Astrocyte of the hippocampus (primary cell): Measurements from ENCODE around the gene HSPBP1.
A peak's percentile ranks its signal among the peaks of the same experiment; 100 is the strongest.

Source experiments
- DNase-seq: peaks from one replicate; pipeline ENCODE4 v3.0.0; 2011; ENCODE audit warnings: low read depth, low spot score

HSPBP1 gene

GRCh38 chr19:55275851-55276719, 3.8 kb downstream of the HSPBP1 start:
- DNase-seq = no peak

GRCh38 chr19:55273978-55274707, 5.8 kb downstream of the HSPBP1 start:
- no peak for DNase-seq

- no peak for DNase-seq
Measured at GRCh38 chr19:55272142-55272541, 7.8 kb downstream of the HSPBP1 start.

- no peak for DNase-seq
Measured at GRCh38 chr19:55270172-55270942, 9.6 kb downstream of the HSPBP1 start.

- DNase-seq = no peak
Measured at GRCh38 chr19:55269299-55269698, 10.6 kb downstream of the HSPBP1 start.

DNA sequence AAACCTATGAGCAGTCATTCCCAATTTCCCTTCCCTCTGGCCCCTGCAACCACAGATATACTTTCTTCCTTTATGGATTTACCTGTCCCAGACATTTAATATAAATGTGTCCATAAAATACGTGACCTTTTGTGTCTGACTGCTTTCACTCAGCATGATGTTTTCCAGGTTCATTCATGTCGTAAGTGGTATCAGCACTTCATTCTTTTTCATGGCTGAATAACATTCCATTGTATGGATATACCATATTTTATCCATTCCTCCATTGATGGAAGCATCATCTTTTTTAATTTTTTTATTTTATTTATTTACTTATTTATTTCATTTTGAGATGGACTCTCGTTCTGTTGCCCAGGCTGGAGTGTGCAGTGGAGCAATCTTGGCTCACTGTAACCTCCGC, 13.1 kb downstream of the HSPBP1 start:
- DNase-seq = no peak

DNA sequence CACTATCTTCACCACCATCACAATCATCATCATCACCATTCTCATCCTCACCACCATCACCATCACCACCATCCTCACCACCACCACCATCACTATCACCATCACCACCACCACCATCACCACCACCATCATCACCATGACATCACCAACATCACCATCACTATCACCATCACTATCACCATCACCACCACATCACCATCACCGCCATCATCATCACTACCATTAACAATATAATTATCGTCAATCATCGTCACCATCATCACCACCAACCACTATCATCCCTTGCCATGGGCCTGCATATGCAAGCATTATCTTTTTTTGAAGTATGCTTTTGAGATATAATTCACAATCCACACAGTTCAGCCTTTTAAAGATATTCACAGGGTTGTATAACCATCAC, 13.5 kb downstream of the HSPBP1 start:
- DNase-seq = no peak

DNA sequence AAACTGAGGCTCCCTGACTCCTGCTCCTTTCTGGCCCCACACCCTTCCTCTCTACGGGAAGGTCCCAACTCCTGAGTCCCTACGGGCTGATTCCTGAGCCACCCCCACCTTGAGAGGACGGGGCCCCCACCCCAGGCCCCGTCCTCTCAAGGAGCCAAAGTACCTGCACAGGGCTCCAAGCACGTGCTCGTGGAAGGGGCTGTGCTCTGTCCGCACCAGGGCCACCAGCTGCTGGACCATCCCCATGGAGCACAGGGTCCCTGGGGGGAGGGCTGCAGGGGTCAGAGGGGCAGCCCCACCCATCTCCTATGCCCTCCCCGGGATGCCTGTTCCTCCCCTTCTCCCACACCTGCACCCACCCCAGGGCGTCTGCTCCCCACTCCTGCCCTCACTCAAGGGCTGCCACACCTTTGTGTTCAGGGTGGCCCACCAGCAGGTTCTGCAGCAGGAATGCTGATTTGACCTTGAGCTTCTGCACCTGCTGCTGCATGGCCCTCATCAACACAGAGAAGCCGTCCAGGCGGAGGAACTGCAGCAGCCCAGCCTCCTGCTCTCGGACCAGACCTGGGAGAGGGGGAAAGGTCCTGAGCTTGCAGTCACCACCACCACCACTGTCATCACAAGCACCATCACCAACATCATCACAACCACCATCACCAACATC, 14.1 kb downstream of the HSPBP1 start:
- DNase-seq = no peak

DNA sequence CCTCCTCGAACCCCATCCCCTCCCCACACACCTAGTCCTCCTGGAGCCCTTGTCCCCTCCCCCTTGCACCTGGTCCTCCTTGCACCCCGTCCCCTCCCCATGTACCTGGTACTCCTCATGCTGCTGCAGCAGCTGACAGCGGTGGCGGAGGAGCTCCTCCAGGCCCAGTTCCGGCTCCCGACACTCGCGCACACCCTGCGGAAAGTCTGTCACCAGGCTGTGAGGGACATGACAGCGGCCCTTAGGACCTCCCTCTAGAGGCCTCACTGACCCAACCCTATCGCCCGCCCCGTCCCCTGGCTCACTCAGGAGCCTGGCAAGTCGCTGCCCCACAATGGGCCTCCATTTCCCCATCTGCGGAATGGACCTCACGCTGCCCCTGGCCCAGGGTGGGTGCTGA, 14.7 kb downstream of the HSPBP1 start:
- no peak for DNase-seq

DNA sequence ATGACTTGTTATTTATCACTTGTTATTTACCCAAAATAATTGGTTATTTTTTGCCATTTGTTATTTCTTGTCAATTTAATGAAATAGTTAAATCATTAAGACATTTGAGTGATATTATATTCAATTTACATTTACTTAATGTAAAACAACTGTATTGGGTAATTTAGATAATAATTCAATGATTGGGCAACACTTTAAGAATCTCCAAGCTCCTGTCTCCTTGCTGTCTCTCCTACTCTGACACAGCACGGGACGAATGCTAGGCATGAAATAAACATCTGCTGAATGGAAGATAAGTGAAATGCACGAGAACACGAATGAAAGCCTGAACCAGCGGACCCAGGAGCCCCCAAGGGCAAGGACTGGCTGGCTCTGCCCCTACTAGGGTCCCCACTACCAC, 15.4 kb downstream of the HSPBP1 start:
- no peak for DNase-seq

- DNase-seq = no peak
Measured at GRCh38 chr19:55262359-55262758, 17.6 kb downstream of the HSPBP1 start.

- no peak for DNase-seq
Measured at GRCh38 chr19:55261671-55262126, 18.2 kb downstream of the HSPBP1 start.

DNA sequence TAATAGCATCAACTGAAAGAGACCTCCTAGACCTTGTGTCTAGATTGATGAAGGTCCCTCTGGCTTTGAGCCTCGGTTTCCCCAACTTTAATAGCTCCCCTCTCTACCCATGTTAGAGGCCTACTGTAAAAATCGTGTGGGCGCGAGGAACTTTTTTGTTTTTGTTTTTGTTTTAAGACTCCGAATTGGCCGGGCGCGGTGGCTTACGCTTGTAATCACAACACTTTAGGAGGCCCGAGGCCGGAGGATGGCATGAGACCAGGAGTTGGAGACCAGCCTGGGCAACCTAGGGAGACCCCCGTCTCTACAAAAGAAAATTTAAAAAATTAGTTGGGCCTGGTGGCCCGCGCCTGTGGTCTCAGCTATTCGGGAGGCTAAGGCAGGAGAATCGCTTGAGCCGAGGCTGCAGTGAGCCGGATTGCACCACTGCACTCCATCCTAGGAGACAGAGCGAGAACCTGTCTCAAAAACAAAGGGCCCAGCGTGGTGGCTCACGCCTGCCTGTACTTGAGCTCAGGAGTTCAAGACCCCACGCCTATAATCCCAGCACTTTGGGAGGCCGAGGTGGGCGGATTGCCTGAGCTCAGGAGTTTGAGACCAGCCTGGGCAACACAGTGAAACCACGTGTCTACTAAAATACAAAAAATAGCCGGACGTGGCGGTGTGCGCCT, 20.2 kb downstream of the HSPBP1 start:
- no peak for DNase-seq

DNA sequence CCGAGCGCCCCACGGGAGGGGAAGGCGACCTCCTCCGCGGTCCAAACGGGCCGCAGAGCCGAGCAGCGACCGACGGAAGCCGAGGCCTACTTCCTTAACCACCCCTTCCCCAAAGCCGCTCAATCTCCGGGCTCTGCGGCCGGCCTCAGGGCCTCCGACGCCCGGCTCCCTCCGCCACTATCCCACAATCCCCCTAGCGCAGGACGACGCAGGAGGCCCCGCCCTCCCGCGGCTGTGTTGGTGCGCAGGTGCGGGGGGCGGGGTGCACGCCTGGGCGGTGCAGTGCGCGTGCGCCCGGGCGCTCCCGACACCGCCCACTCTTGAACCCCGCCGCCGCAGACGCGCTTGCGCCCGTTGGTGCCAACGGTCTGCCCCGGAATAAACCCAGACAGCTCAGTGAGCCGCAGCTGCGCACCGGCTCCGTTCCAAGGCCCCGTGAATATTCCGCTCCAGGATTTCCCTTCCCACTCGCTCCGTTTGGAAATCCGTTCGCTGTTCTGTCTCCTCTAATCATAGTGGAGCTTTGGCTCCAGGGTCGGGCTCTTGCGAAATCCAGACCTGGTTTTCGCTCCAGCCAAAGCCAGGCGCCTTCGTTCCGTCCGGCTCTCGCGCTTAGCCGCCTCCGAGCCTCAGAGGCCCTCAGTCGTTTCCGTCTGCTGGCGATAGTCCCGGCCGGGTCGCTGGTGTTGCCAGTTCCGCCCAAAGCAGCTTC, 20.9 kb downstream of the HSPBP1 start, which contains the start of gene PPP6R1:
Gene PPP6R1 (minus strand): TSS at position 190 of the 712 bp plus-strand sequence. CDS start 11,914 bp downstream, outside the sequence.
- DNase-seq = peak; percentile 100

DNA sequence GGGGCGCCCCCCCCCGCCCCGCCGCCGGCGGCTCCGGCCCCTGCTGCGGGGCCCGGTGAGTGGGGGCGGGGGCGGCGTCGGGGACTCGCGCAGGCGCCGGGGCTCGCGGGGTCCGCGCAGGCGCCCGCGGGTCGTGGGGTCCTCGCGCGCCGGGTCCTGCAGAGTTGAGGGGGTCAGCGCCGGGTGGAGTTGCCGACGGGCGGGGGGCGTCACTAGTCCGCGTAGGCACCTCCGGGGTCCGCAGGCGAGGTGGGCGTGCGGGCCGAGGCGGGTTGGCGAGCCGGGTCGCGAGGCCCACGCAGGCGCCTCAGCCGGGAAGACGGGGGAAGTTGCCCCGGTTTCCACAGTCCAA, 21.5 kb downstream of the HSPBP1 start:
- no peak for DNase-seq

DNA sequence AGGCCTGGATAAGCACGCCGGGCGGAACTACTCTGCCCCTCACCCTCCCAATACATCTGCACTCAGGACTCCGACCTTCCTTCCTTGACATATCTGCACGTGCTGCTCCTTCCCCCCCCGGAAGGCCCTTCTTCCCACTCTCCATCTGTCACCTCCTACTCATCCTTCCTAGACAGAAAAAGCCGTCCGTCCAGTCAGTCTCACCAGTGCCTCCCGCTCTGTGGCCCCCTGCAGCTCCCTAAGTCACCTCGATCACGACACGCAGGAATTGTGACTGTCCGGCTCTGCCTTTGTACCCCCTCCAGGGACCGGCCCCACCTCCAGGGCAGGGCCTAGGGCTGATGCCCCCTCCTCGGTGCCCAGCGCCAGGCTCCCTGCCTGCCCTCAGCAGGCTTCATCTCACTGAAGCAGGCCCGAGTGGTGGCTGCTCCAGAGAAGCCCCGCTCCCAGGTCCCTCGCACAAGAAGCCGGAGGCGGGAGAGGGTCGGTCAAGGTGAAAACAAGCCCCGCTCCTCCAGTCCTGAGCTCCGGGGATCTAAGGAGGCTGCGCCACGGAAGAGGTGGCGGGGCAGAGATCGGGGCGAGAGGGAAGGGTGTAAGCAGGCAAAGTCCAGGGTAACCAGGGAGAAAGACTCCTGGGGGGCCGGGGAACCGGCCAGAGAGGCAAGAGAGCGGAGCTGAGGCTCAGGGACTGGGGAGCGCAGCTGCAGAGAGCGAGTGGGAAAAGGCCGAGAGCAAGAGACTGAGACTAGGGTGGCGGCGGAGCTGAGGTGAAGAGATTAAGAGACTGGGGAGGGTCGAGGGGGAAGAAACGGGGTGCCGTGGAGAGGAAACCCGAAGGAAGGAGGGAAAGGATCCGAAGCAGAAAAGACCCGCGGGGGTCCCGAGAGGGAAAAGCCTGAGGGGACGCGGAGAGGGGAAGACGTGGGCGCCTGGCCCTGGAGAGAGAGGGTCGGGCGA, 22.2 kb downstream of the HSPBP1 start:
- DNase-seq = peak; percentile 41

- DNase-seq = no peak
Measured at GRCh38 chr19:55256562-55257460, 23.1 kb downstream of the HSPBP1 start.
